Epithelial cell of esophagus (primary cell): ENCODE results near the gene GRK5.

ENCODE experiments used
- DNase-seq: peaks from one replicate; pipeline ENCODE4 v3.0.0; 2010; ENCODE audit warnings: low read depth
- H3K4me3 ChIP-seq: 2 replicates; pipeline ENCODE4 v1.5.1; 2011; ENCODE audit warnings: mild to moderate bottlenecking, low read length, control low read depth
- TF ChIP-seq, protein P1 (sequence below): IDR thresholded peaks from 2 replicates; pipeline ENCODE4 v1.5.1; 2011; ENCODE audit warnings: low read depth, mild to moderate bottlenecking, low read length, control low read depth, inconsistent platforms; ENCODE audit not compliant: insufficient read depth; ENCODE audit errors: missing control alignments

Gene GRK5

DNA sequence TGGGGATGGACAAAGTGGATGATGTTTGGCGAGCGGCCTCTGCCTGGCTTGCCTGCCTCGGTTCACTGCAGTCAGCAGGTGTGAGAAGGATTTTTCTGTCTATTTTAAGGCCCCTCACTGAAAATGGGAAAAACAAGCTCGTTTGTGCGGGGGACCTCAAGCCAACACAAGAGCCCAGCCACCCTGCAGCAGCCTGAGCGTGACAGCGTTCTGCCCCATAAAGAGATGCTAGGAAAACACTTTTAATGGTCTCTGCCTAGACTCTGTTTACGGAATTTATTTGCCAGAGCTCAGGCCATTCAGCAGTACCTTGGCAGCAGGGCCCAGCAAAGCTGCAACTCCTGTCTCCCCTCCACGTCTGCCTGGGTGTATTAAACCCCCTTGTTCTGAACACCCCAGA lies 131.7 kb downstream of the GRK5 start:
- TF ChIP-seq, protein P1, sequence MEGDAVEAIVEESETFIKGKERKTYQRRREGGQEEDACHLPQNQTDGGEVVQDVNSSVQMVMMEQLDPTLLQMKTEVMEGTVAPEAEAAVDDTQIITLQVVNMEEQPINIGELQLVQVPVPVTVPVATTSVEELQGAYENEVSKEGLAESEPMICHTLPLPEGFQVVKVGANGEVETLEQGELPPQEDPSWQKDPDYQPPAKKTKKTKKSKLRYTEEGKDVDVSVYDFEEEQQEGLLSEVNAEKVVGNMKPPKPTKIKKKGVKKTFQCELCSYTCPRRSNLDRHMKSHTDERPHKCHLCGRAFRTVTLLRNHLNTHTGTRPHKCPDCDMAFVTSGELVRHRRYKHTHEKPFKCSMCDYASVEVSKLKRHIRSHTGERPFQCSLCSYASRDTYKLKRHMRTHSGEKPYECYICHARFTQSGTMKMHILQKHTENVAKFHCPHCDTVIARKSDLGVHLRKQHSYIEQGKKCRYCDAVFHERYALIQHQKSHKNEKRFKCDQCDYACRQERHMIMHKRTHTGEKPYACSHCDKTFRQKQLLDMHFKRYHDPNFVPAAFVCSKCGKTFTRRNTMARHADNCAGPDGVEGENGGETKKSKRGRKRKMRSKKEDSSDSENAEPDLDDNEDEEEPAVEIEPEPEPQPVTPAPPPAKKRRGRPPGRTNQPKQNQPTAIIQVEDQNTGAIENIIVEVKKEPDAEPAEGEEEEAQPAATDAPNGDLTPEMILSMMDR: no peak

DNA sequence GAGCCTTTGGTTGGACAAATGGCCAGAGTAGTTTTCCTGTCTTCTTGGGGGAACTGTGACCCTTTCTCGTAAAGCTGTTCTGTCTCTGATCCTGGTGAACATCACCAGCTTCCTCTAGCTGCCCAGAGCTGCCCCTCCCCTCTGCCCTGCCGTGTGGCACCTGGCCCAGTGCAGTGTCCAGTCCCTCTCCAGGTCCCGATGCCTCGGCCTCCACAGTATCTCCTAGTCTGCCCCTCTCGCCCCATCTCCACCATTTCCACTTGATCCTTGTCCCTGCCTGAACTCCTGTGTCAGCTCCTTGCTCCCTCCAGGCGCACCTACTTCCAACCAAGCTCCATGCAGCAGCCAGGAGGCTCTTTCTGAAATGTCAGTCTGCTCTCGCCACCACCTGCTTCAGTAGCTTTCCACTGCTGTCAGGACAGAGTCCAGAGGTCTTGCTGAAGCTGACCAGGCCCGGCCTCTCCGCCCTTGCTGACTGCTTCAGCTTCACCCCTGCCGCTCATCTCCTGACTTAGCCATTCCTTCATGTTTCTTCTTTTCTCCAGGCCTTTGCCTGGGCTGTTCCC lies 133.6 kb downstream of the GRK5 start:
- DNase-seq: no peak
- TF ChIP-seq, protein P1: no peak
- H3K4me3 ChIP-seq: no peak overlapping the region

More for the DNA sequence above, 131.7 kb downstream of the GRK5 start:
- DNase-seq: no peak
- no peak overlapping the region for H3K4me3 ChIP-seq

DNA sequence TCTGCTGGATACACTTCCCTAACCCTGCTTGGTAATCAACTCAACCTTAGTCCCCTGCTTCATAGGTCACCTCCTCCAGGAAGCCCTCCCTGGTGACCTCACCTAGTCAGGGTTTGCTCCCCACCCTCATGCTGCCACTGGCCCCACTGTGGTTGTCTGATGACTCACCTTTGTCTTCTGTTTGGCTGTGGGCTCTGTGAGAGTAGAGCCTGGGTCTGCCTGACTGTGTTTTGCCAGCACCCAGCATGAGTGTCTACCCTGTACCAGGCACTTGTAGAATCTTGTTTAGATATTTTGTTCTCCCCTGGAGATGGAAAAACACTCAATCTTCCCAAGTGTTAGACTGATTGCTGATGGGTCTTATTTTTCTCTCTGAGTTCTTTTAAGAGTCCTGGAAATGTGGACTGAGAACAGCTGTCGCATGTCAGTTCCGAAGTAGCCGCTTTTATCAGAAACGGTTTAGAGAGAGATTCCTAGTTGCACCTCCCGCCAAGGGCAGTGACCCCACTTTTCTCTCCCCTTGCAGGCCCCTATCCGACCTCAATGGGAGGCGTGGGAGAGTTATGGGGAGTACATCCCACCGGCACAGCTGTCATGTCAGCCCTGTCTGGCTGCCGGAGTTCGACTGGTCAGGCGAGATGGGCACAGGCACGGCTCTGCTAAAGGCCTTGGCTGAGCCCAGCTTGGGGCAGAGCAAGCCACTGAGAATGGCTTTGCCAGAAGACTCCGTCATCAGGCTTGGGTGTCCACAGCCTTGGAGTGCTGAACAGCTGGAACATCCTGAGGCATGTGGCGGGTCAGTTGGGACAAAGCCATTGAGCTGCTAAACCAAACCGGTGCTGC lies 134.3 kb downstream of the GRK5 start:
- peak; percentile 63 for DNase-seq
- TF ChIP-seq, protein P1: no peak
- H3K4me3 ChIP-seq: no peak overlapping the region

DNA sequence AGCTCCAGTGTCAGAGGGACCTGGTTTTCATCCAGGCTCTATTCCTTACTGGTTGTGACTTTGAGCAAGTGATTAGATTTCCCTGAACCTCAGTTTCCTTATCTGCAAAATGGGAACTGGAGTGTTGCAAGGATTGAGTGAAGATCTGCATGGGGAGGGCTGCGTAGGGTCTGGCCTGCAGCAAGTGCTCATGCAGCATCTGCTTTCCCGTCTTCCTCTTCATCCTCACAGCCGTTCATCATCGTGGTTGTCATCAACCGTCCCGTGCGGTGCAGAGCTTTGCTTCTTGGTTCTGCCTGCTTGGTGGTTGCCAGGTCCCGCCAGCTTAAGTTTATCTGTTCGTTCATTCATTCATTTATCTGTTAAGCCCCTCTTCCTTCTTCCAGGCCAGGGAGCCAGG lies 135.0 kb downstream of the GRK5 start:
- DNase-seq: no peak
- TF ChIP-seq, protein P1: no peak
- no peak overlapping the region for H3K4me3 ChIP-seq

DNA sequence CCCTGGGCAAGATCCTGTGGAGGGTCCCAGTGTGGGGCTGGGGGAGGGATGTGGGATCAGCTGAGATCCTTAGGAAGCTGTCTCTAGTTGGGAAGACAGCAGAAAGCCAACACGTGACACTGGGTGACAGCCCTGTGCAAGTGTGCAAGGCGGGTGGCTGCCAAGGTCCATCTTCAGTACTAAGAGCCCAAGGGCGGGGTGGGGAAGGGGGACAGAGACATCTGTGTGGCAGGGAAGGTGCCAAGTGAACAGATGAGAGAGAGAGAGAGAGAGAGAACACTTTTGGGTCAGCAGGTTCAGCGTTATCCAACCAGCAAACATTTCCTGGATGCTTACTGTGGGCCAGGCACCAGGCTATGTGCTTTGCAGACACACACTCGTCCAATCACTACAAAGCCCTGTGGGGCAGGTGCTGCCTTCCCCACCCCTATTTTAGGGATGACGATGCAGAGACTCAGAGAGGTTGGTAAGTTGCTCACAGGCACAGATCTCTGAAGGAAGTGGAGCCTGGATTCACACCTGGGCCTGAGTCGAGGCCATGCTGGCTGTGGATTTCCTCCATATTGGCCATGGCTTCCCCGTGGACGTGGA lies 135.7 kb downstream of the GRK5 start:
- H3K4me3 ChIP-seq: no peak overlapping the region
- DNase-seq: no peak
- TF ChIP-seq, protein P1: no peak

DNA sequence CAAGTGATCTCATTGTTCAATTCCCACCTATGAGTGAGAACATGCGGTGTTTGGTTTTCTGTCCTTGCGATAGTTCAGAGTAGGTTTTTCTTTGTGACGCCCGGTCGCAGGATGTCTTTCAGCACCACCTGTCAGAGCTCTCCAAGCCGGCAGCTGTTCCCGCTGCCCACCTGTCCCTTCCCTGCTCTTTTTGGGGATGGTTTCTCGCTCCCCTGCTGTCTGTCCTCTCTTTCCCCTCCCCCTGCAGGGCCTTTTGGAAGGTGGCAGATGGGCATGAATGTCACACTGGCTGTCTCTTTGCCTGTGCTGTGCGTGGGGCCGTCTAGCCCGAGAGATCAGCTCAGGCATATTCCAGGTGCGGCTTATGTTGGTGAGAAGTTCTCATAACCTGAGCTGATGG lies 137.0 kb downstream of the GRK5 start:
- no peak overlapping the region for H3K4me3 ChIP-seq
- TF ChIP-seq, protein P1: no peak
- no peak for DNase-seq
